ENCODE data around the gene RAB35.

DNA sequence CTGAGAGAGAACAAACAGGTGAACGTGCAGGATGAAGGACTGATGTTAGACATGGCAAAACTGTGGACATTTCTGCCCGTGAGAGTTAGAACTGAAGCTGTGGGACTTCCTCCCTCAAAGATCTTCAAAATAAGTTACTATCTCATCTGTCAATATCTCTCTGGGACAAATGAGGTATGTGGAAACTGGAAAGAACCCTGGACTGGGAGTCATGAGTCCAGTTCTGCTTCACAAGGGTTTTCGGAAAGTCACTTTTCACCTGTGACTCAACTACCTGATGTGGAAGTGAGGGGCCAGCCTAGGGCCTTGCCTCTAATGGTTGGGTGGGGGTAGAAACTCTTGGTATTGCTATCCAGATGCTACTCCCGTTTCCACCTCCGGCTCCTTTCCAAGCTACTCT is 47.3 kb downstream of the RAB35 start:
- no peak for TF ChIP-seq POLR2A (IDR thresholded peaks at IDR 0.05; ENCODE audit: low read length)
- no peak for TF ChIP-seq RNF2 (IDR thresholded peaks at IDR 0.05; ENCODE audit: borderline replicate concordance, low read depth)
- TF ChIP-seq MAFK (IDR thresholded peaks at IDR 0.05; ENCODE audit: partially characterized antibody): no peak
- TF ChIP-seq, protein P1, sequence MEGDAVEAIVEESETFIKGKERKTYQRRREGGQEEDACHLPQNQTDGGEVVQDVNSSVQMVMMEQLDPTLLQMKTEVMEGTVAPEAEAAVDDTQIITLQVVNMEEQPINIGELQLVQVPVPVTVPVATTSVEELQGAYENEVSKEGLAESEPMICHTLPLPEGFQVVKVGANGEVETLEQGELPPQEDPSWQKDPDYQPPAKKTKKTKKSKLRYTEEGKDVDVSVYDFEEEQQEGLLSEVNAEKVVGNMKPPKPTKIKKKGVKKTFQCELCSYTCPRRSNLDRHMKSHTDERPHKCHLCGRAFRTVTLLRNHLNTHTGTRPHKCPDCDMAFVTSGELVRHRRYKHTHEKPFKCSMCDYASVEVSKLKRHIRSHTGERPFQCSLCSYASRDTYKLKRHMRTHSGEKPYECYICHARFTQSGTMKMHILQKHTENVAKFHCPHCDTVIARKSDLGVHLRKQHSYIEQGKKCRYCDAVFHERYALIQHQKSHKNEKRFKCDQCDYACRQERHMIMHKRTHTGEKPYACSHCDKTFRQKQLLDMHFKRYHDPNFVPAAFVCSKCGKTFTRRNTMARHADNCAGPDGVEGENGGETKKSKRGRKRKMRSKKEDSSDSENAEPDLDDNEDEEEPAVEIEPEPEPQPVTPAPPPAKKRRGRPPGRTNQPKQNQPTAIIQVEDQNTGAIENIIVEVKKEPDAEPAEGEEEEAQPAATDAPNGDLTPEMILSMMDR (IDR thresholded peaks at IDR 0.05): no peak
- TF ChIP-seq JUN (IDR thresholded peaks at IDR 0.05): no peak
- no peak for TF ChIP-seq ESRRA (IDR thresholded peaks at IDR 0.05; ENCODE audit: borderline replicate concordance, low read length)

All from A549 (cell line).